ENCODE data around the gene CD177.
"Not testable (repeated sequence)": the region's sequence is repeated elsewhere in the genome, so short reads cannot be mapped to it uniquely, and the experiment has no call there.

The CD177 gene

DNA sequence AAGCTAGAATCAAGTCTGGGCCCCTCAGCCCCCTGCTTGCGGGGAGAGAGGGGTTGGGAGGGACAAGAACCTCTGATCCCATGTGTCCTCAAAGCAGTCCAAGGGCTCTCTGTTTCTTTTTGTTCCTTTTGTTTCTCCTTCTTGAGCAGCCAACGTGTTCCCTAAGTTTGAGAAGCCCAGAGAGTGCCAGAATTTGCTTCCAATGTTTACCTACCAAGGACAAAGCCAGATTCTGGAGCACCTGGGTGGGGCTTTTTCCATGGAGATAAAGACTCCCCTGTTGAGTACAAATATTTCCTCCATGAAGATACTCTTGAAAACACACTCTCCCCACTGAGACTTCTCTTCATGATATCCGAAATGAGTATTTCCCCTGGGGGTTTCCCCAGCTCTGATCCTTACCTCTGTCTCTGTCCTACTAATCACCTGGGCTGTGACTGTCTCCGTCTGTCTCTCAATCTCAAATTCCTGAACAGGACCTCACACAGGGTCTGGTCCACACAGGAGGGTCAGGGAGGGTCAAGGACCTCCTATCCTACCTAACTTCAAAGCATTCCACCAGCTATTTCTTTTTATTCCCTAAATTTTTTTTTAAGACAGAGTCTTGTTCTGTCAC lies 27.4 kb downstream of the CD177 start:
- no peak for DNase-seq (ENCODE audit: low read depth in 1 of 2, low spot score in 1 of 2)
- TF ChIP-seq JUND (IDR thresholded peaks at IDR 0.05; ENCODE audit: low read depth), result no peak
- in situ Hi-C loops (cut with HindIII; ENCODE audit: low pct_unique_long_range_greater_than_20kb, low sequenced_read_pairs), result no loop called here

DNA sequence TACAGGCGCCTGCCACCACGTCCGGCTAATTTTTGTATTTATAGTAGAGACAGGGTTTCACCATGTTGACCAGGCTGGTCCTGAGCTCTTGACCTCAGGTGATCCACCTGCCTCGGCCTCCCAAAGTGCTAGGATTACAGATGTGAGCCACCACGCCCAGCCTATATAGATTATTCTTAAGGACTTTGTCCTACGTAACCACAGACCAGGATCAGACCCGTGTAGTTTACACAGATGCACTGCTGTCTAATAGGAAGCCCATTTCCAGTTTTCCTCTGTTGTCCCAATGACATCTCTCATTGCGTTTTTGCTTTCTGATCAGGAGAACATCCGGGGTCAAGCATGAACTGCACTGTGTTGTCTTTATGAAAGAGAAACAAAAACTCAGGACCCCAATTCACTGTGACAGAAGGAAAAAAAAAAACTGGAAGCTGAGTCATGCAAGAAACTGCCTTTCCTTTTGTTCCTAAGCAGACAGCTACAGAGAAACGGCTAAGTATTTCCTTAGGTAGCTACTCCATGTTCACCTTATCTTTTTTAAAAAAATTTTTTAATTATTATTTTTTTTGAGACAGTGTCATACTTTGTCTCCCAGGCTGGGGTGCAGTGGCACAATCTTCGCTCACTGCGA lies 29.2 kb downstream of the CD177 start:
- in situ Hi-C loops (cut with HindIII; ENCODE audit: low pct_unique_long_range_greater_than_20kb, low sequenced_read_pairs); DNase-seq (ENCODE audit: low read depth in 1 of 2, low spot score in 1 of 2): not testable (repeated sequence)

DNA sequence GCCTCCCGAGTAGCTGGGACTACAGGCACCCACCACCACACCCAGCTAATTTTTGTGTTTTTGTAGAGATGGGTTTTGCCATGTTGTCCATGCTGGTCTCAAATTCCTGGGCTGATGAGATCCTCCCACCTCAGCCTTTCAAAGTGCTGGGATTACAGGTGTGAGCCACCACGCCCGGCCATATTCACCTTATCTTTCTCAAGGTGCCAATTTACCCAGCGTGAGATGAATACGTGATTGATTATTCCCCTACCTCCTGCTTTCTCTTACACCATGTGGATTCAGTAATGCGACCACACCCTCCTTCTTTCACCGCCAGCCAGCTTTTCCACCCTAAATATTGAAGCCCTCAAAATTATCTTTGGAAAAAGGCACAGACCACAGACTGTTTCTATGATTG lies 29.8 kb downstream of the CD177 start:
- in situ Hi-C loops (cut with HindIII; ENCODE audit: low pct_unique_long_range_greater_than_20kb, low sequenced_read_pairs); DNase-seq (ENCODE audit: low read depth in 1 of 2, low spot score in 1 of 2): not testable (repeated sequence)

DNA sequence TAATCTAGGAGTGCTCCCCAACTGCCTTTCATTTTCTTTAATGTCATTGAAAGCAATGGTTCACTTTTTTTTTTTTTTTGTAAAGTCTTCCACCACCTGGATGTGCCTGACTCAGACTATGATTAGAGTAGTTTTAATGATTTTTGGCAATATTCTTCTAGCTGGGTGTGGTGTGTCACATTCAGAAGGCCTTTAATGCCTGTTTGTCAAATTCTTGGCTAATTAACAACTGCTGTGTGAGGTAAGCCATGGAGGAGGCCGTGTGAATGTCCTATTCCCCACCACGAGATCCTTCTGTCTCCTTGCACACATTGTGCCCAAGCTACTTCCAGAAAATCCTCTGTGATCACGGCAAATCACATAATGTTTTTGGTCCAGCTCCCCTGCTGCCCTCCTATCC lies 30.3 kb downstream of the CD177 start:
- in situ Hi-C loops (cut with HindIII; ENCODE audit: low pct_unique_long_range_greater_than_20kb, low sequenced_read_pairs); DNase-seq (ENCODE audit: low read depth in 1 of 2, low spot score in 1 of 2): not testable (repeated sequence)

DNA sequence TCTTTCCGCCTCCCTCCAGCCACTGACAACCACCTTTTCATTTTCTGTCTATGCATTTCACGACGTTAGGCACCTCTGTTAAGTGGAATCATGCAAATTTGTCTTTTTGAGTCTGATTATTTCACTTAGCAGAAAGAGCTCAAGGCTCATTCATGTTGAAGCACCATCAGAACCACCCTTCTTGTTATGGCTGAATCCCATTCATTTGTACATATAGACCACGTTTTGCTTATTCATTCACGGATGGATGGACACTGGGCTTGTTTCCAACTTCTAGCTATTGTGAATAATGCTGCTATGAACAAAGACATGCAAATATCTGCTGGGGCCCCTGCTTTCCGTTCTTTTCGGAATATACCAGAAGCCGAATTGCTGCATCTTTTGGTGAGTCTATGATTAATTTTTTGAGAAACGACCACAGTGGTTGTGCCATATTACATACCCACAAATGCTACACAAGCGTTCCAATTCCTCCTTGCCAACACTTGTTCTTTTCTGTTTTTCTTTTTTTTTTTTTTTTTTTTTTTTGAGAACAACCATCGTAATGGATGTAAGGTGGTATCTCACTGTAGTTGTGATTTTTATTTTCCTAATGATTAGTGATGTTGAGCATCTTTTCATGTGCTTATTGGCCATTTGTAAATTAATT lies 37.5 kb downstream of the CD177 start:
- in situ Hi-C loops (cut with HindIII; ENCODE audit: low pct_unique_long_range_greater_than_20kb, low sequenced_read_pairs); DNase-seq (ENCODE audit: low read depth in 1 of 2, low spot score in 1 of 2): not testable (repeated sequence)

DNA sequence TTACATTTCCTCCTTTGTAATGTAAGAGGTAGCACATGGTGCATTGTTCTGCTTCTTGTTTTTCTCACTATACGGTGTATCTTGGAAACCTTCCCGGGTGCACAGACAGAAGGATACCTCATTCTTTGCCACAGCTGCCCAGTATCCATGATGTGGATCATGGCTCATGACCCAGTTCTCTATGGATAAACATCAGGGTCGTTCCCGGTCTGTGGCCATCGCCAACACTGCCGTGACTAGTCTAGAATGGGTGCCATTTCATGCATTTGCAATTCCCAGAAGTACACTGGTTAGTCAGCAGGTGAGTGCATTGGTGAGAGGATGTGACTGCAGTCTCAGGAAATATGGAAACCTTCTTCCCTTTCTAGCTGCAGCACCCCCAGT lies 38.1 kb downstream of the CD177 start:
- in situ Hi-C loops (cut with HindIII; ENCODE audit: low pct_unique_long_range_greater_than_20kb, low sequenced_read_pairs); DNase-seq (ENCODE audit: low read depth in 1 of 2, low spot score in 1 of 2): not testable (repeated sequence)

DNA sequence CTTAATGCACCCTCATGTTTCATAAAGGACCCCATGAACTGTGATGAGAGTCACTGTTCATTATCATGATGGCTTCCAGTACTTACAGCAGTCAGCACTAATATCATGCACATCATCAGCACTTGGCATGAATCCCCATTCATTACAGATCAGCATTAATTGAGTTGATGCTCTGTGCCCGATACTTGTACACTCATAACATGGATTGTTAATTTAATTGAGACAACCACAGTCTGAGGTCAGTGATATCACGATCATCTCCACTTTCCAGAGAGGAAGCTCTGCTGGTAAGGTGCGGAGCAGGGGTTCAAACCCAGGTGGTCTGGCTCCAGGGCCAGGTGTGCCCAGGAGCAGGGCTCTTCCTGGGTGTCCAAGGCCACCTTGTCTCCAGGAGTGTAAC lies 40.0 kb downstream of the CD177 start:
- DNase-seq (ENCODE audit: low read depth in 1 of 2, low spot score in 1 of 2); in situ Hi-C loops (cut with HindIII; ENCODE audit: low pct_unique_long_range_greater_than_20kb, low sequenced_read_pairs): not testable (repeated sequence)

DNA sequence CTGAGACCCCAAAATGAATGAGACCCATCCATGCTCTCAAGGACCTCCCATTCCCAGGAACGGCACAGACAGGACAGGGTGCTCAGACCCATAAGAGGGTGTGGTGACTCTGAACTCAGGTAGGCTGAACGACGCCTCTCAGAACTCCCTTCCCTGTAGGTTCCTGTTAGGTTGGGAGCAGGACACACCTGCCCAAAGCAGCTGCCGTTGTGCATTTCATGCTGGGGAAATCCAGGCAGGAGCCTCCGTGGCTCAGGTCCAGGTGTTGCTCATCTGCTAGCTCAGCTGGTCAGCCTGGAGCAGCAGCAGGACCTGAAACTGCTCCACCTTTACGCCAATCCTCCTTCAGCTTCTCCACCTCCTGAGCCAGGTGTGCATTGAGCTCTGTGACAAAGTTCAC lies 42.1 kb downstream of the CD177 start:
- in situ Hi-C loops (cut with HindIII; ENCODE audit: low pct_unique_long_range_greater_than_20kb, low sequenced_read_pairs), result no loop called here
- peak in 1 of 2 experiments; percentile 1 for DNase-seq (ENCODE audit: low read depth in 1 of 2, low spot score in 1 of 2)

DNA sequence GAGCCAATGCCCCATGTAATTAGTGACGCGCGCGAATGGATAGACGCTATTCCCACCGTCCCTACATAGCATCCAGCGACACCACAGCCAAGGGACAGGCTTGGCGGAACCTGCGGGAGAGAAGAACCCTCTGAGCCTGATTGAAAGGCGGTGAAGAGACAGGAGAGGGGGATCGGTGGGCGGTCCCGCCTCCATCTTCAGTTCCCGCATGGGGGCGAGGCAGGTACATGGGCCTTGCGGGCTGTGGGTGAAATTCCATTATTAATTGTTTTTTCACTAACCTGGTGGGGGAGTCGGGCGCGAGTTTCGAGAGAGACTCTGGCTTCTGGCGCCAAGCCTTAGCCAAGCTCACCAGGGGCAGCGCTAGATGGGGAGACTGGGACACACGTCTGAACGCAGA lies 52.8 kb downstream of the CD177 start:
- in situ Hi-C loops (cut with HindIII; ENCODE audit: low pct_unique_long_range_greater_than_20kb, low sequenced_read_pairs), result no loop called here
- DNase-seq (ENCODE audit: low read depth in 1 of 2, low spot score in 1 of 2), result no peak

More for the DNA sequence above, 42.1 kb downstream of the CD177 start:
- no peak for TF ChIP-seq JUND (IDR thresholded peaks at IDR 0.05; ENCODE audit: low read depth)

DNA sequence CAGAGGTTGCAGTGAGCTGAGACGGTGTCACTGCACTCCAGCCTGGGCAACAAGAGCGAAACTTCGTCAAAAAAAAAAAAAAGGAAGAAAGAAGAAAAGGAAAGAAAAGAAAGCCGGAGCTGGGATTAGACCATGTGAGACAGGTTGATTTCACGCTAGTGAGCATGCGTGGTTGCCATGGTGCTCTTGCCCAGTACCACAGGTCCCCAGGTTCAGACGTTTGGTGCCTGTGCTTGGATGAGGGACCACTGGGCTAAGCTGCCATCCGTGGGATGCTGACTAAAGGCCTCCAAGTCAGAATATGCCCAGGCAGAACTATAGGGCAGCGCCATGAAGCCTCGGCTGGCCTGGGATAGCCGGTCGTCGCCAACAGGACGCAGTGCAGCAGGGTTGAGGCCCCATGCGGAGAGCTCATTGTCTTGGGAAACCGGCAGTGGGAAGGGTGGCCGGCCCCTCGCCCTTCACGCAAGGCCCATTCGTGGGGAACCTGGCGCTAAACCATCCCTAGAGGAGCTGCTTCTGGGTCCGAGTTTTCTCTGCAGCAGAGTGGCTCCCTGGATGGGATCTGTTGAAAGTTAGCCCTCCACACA lies 54.0 kb downstream of the CD177 start:
- no peak for TF ChIP-seq JUND (IDR thresholded peaks at IDR 0.05; ENCODE audit: low read depth)
- no peak for DNase-seq (ENCODE audit: low read depth in 1 of 2, low spot score in 1 of 2)
- in situ Hi-C loops (cut with HindIII; ENCODE audit: low pct_unique_long_range_greater_than_20kb, low sequenced_read_pairs), result no loop called here

More for the DNA sequence above, 52.8 kb downstream of the CD177 start:
- TF ChIP-seq JUND (IDR thresholded peaks at IDR 0.05; ENCODE audit: low read depth), result no peak

DNA sequence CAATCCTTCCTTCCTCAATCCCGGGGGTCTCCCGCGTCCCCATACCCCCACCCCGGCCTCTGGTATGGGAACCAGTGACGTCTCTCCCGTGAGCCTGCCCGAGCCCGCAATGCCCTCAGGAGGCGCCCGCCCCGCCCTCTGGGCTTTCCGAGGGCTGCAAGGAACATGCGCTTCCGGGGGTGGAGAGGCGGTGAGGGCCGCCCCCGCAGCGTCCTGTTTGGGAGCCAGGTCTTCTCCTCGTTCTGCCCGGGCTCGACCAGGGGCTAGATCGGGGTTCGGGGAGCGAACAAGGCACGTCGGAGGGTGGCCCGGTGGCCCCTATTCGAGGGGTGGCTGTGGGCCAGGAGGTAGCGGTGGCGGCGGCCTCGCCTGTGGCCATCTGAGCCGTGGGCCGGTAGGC lies 54.6 kb downstream of the CD177 start:
- no peak for TF ChIP-seq JUND (IDR thresholded peaks at IDR 0.05; ENCODE audit: low read depth)
- in situ Hi-C loops (cut with HindIII; ENCODE audit: low pct_unique_long_range_greater_than_20kb, low sequenced_read_pairs), result no loop called here

DNA sequence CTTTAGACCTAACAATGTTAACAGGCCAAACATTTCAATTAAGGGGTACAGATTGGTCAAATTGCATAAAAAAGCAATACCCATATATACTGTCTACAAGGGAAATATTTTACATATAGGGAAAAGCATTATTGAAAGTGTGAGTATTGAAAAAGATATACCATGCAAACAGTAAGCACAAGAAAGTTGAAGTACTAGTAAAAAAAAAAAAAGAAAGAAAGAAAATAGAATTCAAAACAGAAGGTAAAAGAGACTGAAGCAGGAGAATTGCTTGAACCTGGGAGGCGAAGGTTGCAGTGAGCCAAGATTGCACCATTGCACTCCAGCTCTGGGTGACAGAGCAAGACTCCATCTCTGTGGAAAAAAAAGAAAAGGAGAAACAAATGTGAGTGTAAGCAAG lies 55.9 kb downstream of the CD177 start:
- in situ Hi-C loops (cut with HindIII; ENCODE audit: low pct_unique_long_range_greater_than_20kb, low sequenced_read_pairs), result no loop called here
- TF ChIP-seq JUND (IDR thresholded peaks at IDR 0.05; ENCODE audit: low read depth), result no peak
- no peak for DNase-seq (ENCODE audit: low read depth in 1 of 2, low spot score in 1 of 2)

More for the DNA sequence above, 54.6 kb downstream of the CD177 start:
- DNase-seq (ENCODE audit: low read depth in 1 of 2, low spot score in 1 of 2), result no peak

DNA sequence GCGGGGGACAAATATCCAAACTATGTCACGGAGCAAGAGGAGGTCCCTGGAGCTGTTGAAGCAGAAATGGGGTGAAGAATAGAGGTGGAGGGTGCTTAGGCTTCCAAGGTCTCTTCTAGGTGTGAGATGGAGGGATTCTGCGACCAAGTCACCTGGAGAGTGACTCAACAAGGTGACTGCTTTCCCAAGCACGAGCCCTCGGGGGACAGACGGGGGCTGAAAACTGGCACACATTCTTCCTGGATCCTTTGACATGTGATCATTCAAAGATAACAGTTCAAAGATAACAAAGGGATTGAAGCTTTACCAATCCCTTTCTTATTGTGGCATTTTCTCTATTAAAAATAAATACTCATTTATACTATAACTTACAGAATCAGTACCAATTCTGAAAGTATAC lies 59.0 kb downstream of the CD177 start:
- in situ Hi-C loops (cut with HindIII; ENCODE audit: low pct_unique_long_range_greater_than_20kb, low sequenced_read_pairs), result no loop called here
- TF ChIP-seq JUND (IDR thresholded peaks at IDR 0.05; ENCODE audit: low read depth), result no peak
- DNase-seq (ENCODE audit: low read depth in 1 of 2, low spot score in 1 of 2), result no peak
